K562 (cell line): Measurements from ENCODE around the gene A4GALT. TPM values are rescaled to one million over a fixed set of nuclear protein-coding genes. Genes with fewer than 3 reads are reported as not detected.

Experiments used
- ATF1 ChIP-seq, 2 experiments: fragments of 450-650 bp in 1 of 2; IDR thresholded peaks; 2 replicates each; pipeline ENCODE4 v1.6.1; 2016; ENCODE audit warnings: missing compliant biosample characterization in 1 of 2, missing genetic modification characterization in 1 of 2
- ATF7 ChIP-seq: fragments of 450-650 bp; IDR thresholded peaks from 2 replicates; pipeline ENCODE4 v1.7.1; 2014; ENCODE audit warnings: mild to moderate bottlenecking, moderate library complexity
- ELF4 ChIP-seq: fragments of 450-650 bp; formaldehyde crosslinking; IDR thresholded peaks from 2 replicates; pipeline ENCODE4 v1.4.0; 2022; ENCODE audit warnings: missing genetic modification characterization
- HMG20A ChIP-seq: fragments of 450-650 bp; formaldehyde crosslinking; conservative IDR thresholded peaks from 2 replicates; pipeline ENCODE4 v1.4.0; 2020; ENCODE audit warnings: mild to moderate bottlenecking, mixed read lengths
- HSF4 ChIP-seq: fragments of 250-450 bp; sonication (Bioruptor Pico); IDR thresholded peaks from 2 replicates; pipeline ENCODE4 v2.1.2; 2022; ENCODE audit warnings: mild to moderate bottlenecking, moderate library complexity, borderline replicate concordance
- MLLT1 ChIP-seq, 2 experiments: fragments of 450-650 bp; IDR thresholded peaks; 2 replicates each; pipeline ENCODE4 v1.6.1; 2016
- NFIC ChIP-seq: fragments of 450-650 bp; IDR thresholded peaks from 2 replicates; pipeline ENCODE4 v1.6.1; 2017; ENCODE audit warnings: mild to moderate bottlenecking, inconsistent platforms
- PREB ChIP-seq: sonication (generic); formaldehyde crosslinking; IDR thresholded peaks from 2 replicates; pipeline ENCODE4 v1.8.1; 2023; ENCODE audit warnings: mild to moderate bottlenecking, missing genetic modification reagents
- SMARCA5 ChIP-seq: fragments of 450-650 bp; IDR thresholded peaks from 2 replicates; pipeline ENCODE4 v1.6.1; 2016
- TBP ChIP-seq: optimal IDR thresholded peaks from 2 replicates; pipeline ENCODE3; 2011; ENCODE audit warnings: low read depth, low read length, improper control_type of control experiment
- ZBTB26 ChIP-seq: fragments of 450-650 bp; formaldehyde crosslinking; IDR thresholded peaks from 2 replicates; pipeline ENCODE4 v1.4.0; 2022; ENCODE audit warnings: missing genetic modification characterization
- ZBTB7A ChIP-seq: IDR thresholded peaks from 2 replicates; pipeline ENCODE4 v1.6.1; 2011; ENCODE audit warnings: low read depth, mild to moderate bottlenecking, low read length, moderate library complexity, borderline replicate concordance; ENCODE audit not compliant: control insufficient read depth
- ZBTB9 ChIP-seq: fragments of 450-650 bp; formaldehyde crosslinking; IDR thresholded peaks from 2 replicates; pipeline ENCODE4 v1.4.0; 2020; ENCODE audit warnings: mild to moderate bottlenecking, moderate library complexity
- ZFX ChIP-seq: sonication (generic); formaldehyde crosslinking; IDR thresholded peaks from 2 replicates; pipeline ENCODE4 v1.8.0; 2022; ENCODE audit warnings: mild to moderate bottlenecking, missing genetic modification reagents, moderate library complexity
- polyA plus RNA-seq, 8 experiments: library from polyadenylated mRNA; depleted of rRNA in 4 of 8; stranded (reverse) in 5 of 8; unstranded in 3 of 8; fragments of >200 nt; fragmentation: Nextera tagmentation in 2 of 8; fragmentation: Illumina TruSeq in 1 of 8; extraction: Ambion mirVana in 2 of 8; extraction: Trizol in 1 of 8; gene quantifications; 2 replicates each; pipeline versions ENCODE4 v1.2.1 to v1.2.3, GENCODE V29; 2011 to 2014; ENCODE audit warnings: inconsistent platforms in 1 of 8, missing spikeins in 1 of 8
- total RNA-seq, 7 experiments: library from RNA; depleted of rRNA in 6 of 7; stranded (reverse); fragments of >200 nt in 6 of 7; fragmentation: Illumina TruSeq in 2 of 7; extraction: Trizol in 2 of 7; gene quantifications; 2 replicates each; pipeline versions ENCODE4 v1.2.1 to v1.2.3, GENCODE V29; 2011 to 2021; ENCODE audit warnings: low replicate concordance in 1 of 7
- TF ChIP-seq, protein P1 (sequence below): sonication (generic); formaldehyde crosslinking; IDR thresholded peaks from 2 replicates; pipeline ENCODE4 v1.8.0; 2023; ENCODE audit warnings: mild to moderate bottlenecking, missing genetic modification reagents
- TF ChIP-seq, protein P2 (sequence below): IDR thresholded peaks from 2 replicates; pipeline ENCODE4 v1.6.1; 2016; ENCODE audit warnings: missing genetic modification characterization, missing compliant biosample characterization

The A4GALT gene
- total and polyA plus RNA-seq, 9 of the 15 experiments (the other 6 are each of a cell fraction or from before 2014, with no cell fraction given): 0.07 to 0.11 TPM; not detected in 7

GRCh38 chr22:42648368-42649245 is 72.1 kb downstream of the A4GALT start (continued):
- TF ChIP-seq ZBTB9 (CRISPR knock-in tag): no peak
- TF ChIP-seq ZFX: peak; percentile 41
- TF ChIP-seq SMARCA5: no peak; the same call in 1 of the 2 replicates
- peak; percentile 80 for TF ChIP-seq NFIC
- no peak for TF ChIP-seq ZBTB7A
- no peak for TF ChIP-seq ATF7
- TF ChIP-seq, protein P1, sequence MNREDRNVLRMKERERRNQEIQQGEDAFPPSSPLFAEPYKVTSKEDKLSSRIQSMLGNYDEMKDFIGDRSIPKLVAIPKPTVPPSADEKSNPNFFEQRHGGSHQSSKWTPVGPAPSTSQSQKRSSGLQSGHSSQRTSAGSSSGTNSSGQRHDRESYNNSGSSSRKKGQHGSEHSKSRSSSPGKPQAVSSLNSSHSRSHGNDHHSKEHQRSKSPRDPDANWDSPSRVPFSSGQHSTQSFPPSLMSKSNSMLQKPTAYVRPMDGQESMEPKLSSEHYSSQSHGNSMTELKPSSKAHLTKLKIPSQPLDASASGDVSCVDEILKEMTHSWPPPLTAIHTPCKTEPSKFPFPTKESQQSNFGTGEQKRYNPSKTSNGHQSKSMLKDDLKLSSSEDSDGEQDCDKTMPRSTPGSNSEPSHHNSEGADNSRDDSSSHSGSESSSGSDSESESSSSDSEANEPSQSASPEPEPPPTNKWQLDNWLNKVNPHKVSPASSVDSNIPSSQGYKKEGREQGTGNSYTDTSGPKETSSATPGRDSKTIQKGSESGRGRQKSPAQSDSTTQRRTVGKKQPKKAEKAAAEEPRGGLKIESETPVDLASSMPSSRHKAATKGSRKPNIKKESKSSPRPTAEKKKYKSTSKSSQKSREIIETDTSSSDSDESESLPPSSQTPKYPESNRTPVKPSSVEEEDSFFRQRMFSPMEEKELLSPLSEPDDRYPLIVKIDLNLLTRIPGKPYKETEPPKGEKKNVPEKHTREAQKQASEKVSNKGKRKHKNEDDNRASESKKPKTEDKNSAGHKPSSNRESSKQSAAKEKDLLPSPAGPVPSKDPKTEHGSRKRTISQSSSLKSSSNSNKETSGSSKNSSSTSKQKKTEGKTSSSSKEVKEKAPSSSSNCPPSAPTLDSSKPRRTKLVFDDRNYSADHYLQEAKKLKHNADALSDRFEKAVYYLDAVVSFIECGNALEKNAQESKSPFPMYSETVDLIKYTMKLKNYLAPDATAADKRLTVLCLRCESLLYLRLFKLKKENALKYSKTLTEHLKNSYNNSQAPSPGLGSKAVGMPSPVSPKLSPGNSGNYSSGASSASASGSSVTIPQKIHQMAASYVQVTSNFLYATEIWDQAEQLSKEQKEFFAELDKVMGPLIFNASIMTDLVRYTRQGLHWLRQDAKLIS (CRISPR knock-in tag): no peak
- no peak for TF ChIP-seq TBP
- TF ChIP-seq ELF4 (CRISPR knock-in tag): peak; percentile 80
- 0 out of 2 replicates have a peak, but pooled peaks have one; percentile 72 for TF ChIP-seq ZBTB26 (CRISPR knock-in tag)
- no peak for TF ChIP-seq HSF4 (CRISPR knock-in tag)
- peak in 1 of 2 experiments; percentile 17; a peak in 1 of 4 replicates for TF ChIP-seq MLLT1 (IDR thresholded peaks at IDR 0.05)
- TF ChIP-seq ATF1 (CRISPR knock-in tag; IDR thresholded peaks at IDR 0.05): no peak
- peak; percentile 54 for TF ChIP-seq ATF1 (tag; IDR thresholded peaks at IDR 0.05)
- TF ChIP-seq, protein P2, sequence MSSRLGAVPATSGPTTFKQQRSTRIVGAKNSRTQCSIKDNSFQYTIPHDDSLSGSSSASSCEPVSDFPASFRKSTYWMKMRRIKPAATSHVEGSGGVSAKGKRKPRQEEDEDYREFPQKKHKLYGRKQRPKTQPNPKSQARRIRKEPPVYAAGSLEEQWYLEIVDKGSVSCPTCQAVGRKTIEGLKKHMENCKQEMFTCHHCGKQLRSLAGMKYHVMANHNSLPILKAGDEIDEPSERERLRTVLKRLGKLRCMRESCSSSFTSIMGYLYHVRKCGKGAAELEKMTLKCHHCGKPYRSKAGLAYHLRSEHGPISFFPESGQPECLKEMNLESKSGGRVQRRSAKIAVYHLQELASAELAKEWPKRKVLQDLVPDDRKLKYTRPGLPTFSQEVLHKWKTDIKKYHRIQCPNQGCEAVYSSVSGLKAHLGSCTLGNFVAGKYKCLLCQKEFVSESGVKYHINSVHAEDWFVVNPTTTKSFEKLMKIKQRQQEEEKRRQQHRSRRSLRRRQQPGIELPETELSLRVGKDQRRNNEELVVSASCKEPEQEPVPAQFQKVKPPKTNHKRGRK (tag): no peak
- TF ChIP-seq HMG20A (CRISPR knock-in tag): no peak
- no peak for TF ChIP-seq PREB (CRISPR knock-in tag)
